Activated naive CD4-positive, alpha-beta T cell treated with Interleukin-2 at 50 U/mL for 16 hours (primary cell): Measurements from ENCODE around the gene SMG6.
A peak's percentile ranks its signal among the peaks of the same experiment; 100 is the strongest.

Experiments used
- DNase-seq: peaks from one replicate; pipeline ENCODE4 v3.0.0-alpha.2; 2020

The SMG6 gene

DNA sequence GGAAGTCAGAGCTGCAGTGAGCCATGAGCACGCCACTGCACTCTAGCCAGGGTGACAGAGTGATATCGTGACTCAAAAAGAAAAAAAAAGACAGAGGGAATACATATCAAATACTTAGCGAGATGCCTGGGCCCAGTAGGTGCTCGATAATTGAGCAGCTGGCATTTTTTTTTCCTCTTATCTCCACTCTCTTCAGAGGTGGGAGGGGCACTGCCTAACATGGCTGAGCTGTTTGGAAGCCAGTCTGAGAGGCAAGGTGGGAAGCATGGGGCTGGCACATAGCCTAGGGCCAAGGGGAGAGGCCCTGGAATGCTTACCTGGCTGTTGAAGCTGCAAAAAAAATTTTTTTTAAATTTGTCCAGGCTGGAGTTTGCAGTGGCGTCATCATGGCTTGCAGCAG lies 210.2 kb downstream of the SMG6 start:
- no peak for DNase-seq

DNA sequence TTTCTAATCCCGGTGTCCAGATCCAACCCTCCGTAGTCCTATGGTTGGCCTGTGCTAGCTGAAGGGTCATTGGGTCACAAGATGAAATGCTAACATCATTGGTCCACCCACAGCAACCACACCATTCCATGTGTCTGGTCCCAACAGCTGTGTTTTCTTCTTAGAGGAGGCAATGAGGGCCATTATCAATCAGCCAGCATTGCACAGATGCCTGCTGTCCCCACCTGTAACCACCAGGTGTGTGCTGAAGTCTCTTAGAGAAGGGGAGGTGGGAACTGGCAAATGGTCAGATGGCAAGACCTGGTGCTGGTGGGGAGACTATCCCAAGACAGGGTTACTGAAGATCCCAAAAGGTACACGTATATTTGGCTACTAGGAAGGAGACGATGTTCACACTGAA lies 211.3 kb downstream of the SMG6 start:
- DNase-seq = no peak

DNA sequence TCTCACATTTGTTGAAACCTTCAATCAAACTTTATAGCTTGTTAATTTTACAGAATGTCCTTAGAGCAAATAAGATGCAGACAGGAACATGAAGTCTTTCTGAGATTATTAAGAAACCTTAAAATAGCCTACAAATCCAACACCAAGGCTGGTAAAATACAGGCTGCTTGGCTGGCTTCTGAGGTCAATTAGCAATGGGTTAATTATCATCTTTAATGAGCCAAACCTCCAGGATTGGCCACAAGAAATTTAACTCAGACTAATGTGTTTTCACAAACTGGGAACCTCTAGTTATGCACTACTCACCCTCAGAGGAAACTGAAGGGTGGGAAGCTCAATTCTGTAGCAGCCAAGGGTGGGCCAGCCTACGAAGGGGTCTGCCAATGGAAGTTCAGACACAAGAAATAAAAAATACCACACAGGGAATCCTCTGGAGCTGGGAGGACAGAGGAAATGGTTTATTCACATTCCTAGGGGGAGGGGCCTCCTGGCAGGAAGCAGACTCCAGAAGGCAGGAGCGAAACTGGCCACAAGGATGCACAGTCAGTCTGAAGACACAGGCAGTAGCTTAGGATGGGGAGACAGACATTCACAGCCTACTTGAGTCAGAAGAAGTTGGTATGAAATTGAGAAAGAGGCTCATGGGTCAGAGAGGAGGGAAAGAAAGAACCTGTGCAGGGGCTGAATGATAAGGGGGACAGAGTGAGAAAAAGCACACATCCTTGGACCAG lies 212.6 kb downstream of the SMG6 start:
- DNase-seq = no peak

DNA sequence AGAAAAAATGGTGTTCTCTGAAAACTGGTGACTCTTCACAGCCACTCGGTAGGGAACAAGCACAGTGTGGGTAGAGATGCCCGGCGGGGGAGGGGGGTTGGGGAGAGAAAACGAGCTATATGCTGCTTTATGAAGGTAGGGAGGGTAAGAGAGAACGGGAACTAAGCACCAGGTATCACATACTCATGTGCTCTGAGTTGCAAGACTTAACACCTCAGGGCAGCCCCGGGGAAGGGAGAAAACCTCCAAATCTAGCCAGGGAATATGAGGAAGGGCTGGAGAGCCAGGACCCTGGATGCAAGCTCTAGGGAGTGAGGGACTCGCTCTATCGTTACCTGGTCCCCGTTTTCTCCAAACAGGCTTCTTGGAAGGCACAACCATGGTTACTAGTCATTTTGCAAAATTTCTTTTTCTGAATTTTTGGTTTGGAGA lies 213.4 kb downstream of the SMG6 start:
- peak; percentile 34 for DNase-seq

DNA sequence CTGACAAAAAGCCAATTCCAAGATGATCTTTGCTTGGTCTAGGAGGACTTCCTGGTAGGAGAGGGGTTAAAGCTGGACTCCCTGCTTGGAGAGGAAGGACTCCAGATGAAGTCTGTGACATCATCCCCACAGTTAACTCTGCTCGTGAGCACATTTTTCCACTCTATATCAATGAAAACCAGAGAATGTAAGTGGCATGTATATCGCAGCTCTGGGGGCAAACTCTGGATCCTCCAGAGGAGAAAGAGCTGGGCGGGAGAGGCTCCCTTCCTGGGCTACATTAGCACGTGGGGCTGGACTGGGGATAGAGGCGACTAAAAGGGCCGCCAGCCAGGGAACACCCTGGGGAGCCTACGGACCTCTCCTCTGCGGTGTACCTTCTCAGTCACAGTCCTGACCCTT lies 214.6 kb downstream of the SMG6 start:
- DNase-seq = peak; percentile 14

DNA sequence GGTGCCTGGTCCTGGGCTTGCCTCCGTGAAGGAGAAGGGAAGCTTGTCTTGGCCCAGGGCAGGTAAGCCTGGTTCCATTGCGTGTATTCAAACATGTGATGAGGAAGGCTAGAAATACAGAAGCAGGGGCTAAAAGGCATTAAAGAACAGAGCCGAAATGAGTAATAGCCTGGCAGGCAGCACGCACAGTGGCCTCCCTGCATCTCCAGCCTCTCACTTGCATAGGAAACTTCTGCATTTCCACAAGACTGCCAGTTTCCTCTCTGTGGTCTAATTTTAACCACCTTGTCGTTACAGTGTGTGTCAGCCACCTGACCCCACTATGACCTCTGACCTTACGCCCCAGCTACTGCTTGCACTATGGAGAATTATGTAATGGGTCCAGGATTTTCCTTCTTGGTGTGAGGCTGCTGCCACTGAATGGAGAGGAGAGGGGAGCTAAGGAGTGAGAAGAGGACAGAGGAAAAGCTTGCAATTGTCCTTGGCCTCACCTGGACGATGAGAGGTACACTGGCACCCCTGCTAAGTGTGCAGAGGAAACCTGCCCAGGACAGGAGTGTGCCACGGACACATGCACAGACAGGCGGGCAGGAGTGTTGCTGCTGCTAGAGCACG lies 215.9 kb downstream of the SMG6 start:
- peak; percentile 66 for DNase-seq

DNA sequence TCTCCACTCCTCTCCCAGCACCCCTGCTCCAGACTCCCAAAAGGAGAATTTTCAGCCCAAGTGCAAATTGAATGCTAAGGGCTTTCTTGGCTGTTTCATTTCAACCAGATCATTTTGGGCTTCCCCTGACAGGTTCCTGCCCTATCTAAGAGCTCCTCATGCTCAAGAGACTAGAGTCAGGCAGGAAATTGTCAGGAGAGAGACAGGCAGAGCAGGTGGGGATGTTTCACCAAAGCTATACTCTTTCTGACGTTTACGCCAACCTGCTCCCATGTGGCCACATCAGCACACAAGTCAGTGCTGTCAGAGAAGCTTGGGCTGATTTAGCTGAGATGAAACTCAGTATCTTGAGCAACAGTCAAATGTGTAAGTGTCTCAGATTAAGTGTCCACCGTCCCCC lies 217.3 kb downstream of the SMG6 start:
- no peak for DNase-seq

DNA sequence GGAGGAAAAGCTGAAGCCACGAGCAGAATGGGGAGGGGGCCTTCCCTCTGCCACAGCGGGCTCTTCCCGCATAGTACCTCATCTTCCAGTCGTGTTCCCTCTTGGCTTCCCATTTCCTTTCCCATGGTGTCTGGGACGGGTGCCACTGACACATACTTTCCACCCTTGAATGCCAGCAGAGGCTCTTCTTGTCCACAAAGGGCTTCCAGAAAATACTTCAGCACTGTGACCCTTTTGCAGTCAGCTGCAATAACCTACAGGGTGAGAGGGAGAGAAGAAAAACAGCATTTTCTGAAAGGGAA lies 218.0 kb downstream of the SMG6 start:
- no peak for DNase-seq

DNA sequence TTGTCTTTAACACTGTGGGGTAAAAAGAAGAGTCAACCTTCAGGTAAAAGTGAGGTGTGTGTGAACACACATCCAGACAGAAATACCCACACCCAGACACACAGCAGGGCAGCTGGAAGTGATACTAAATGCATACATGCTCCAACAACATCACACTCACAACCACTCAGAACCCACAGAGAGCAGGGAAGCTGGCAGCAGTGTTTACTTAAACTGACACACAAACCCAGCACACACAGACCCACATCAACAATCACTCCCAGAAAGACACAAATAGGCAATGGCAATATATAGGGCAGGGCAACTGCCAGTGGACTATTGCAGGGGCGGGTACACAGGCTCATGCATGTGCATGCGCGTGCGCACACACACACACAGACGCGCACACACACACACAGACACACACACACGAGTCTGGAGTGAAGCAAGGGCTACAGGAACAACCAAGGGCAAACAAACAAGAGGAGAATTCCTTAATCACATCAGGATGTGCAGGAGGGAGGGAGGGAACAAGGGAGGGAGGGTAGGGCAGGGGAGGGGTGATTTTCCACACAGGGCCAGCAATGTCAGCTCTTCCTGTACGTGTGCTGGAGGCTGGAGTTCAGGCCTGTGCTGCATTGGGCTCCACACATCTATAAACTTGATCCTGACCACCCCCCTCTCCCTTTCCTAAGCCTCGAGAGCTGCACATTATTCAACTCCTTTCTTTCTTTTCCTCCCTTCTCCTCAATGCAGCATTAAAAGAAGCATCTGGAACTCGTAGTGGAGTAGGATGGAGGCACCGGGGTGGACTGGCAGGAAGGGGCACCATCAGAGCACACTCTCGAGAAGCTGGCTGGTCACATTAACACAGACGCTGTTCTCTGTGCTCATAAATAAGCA lies 218.6 kb downstream of the SMG6 start:
- DNase-seq = no peak

DNA sequence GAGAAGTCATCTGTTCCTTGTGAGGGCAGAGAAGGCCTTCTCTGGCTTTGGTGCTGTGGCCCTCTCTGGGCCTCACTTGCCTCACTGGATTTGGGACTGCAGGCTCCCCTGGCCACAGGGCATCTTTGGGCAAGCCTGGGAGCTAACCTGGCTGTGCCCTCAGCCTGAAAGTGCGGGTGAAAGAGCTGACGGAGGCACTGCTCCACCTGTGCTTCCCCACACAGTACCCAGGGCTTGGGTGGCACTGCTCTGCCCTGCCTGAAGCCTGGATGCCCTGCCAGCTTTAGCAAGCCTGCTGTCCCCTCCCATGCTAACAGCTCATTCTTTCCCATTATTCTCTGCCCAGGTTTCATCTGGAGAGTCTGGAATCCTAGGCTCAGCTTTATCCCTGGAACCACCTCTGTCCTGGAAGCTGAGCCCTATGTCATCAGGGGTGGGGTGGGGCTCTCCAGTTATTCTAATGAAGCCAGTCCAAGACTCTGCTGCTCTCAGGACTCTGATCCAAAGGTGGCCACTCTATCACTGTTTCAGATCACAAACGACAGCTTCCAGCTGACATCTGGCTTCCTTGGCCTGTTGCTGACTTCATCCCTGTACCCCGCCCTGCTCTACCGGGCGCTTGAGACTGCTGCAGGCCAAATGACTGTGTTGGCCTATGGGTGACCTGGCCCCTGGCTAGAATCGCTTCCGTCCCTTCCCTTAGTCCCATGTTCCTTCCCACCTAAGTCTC lies 219.4 kb downstream of the SMG6 start:
- DNase-seq = no peak

DNA sequence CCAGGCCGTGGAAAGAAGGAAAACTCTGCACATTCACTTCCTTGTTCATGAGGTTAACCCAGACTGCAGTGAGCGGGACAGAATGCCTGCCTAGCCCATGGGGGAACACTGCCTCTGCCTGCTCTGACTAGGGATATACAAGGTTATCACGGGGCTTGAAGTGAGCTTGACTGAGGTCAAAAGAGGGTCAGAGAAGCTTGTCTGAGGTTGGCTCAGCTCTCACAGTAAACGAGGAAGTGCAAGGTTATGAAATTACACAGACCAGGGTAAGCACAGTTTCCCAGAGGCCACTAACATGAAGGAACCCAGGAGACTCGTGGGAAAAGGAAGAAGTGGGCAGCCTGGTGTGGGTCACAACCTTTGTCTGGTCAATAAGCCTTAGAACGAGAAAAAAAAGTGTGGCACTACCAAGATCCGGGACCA lies 220.0 kb downstream of the SMG6 start:
- no peak for DNase-seq

DNA sequence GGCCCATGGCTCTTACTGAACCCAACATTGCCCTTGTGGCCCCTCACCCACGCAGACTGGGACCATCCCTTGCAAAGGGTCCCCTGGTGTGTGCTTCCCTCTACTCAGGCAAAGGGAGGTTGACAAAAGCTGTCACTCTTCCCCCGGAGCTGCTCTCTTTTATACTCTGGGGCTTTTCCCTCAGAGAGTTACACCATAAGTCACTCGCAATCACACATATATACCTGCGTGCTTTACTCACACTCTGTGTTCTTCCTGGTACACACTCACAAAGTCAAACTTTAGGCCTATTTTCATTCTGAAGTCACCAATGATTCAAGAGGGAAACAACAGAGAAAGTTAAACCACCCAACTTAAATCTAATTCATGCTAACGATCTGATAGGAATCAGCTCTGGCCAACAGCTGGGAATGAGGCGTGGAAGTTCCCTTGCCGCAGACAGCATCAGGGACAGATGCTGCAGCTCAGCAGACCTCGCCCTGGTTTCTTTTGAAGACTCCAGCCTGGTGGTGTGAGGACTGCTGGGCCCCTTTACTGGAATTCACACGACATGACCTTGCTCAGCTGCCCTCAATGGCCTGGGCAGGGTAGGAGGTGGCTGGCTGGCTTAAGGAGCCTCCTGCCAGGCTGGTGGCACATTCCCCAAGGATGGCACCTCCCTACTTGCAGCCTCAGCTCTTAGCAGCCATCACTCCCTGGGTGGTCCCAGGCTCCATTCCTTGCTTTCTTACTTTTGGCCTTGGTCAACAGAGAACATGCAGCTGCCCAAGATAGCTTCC lies 221.4 kb downstream of the SMG6 start:
- no peak for DNase-seq

DNA sequence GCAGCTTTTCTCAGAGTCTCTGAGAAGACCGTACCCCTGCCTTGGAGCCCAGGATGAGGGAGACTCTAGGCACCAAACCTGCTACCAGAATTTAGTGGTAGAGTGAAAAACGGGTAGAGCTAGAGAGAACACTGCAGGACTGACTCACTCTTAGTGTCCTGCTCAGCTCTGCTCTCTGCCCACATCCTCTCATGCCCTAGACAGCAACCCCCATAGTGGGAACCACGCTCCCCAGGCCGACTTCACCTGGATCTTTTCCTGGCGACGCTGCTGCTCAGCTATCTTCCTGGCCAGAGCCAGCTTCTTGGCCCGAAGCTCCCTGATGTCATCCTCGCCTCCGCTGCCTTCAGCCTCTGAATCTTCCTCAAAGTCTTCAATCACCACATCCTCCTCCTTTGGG lies 222.0 kb downstream of the SMG6 start:
- no peak for DNase-seq

DNA sequence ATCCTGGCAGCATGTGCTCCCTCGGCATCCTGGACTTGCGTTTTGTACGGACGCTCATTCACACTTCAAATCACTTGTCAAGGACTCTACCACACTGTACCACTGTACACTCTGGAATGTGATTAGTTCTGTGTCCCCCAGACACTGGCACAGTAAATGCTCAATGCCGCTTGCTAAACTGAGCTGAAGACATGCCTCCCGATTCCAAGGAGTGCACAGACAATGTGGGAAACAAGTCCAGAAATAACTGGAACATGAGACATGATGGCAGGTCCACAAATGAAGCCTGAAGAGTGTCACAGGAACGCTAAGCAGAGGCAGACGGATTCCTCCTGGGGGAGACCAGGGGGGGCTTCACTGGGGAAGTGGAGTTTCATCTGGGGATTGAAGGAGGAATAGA lies 226.5 kb downstream of the SMG6 start:
- no peak for DNase-seq

DNA sequence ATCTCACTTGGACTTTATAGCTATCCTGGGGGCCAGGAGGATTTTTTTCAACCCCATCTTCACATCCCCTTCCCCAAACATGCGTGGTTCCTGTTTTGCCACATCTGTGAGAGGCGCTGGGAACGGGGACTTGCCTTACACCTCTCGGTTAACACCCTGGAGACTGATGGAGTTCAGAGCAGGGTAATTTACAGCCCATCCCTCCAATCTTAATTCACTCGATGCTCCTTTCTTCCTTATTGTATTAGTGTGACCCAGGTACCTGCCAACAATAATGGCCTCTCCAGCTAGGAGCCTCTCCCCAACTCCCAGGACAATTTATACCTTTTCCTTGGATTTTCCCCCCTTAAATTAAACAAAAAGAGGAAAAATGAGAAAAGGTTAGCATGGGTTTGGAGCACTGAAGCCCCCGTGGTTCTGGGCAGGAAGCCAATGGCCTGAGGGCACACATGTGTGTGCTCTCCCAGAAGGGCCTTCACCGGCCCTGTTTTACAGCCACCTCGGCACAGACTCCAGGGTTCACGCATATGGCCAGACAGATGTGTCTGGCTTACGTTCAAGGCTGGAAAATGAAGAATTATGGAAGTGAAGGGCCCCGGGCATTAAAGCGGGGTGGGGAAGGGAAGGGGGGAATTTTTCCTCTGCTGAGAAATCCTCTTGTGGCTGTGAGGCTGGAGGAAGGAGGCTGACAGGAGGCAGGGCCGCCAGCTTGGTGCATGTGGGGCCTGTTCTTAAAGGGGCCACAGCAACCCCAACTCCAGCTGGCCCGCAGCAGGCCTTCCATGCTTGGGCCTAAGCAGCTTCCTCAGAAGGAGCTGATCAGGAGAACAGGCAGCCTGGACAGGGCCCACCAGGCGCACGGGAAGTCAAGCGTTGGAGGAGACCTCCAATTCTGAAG lies 227.2 kb downstream of the SMG6 start:
- no peak for DNase-seq

DNA sequence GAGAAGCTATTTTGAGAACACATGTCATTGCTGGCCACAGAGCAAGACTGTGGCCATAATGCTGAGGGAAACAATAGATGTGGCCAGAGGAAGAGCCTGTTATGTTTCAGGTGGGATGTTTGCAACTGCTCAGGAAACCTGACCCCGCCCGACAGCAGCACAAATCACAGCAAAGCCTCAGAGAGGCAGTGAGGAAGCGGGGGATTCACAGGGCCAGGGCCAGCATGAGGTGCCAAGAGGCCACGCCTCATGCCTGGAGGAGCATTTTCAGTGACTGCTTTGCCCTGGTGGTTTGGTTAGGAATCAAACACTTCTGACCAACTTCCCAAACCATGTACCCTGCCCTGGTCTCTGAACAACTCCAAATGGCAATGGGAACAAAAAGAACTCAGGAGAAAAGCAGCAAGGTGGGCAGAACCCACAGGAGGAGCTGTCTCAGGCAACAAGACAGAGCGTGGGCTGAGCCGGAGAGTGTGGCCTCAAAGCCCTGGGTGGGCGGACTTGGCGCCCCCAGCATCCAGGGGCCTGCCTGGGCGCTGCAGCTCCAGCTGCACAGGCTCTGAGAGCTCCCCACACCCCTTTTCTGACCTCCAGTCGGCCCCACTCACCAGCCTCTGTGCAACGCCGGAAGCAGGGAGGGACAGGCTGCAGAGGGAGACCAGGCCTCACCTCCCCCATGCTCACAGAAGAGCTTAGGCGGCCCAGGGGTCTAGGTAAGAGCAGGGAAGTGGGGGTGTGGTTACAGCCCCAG lies 228.1 kb downstream of the SMG6 start:
- DNase-seq = no peak

DNA sequence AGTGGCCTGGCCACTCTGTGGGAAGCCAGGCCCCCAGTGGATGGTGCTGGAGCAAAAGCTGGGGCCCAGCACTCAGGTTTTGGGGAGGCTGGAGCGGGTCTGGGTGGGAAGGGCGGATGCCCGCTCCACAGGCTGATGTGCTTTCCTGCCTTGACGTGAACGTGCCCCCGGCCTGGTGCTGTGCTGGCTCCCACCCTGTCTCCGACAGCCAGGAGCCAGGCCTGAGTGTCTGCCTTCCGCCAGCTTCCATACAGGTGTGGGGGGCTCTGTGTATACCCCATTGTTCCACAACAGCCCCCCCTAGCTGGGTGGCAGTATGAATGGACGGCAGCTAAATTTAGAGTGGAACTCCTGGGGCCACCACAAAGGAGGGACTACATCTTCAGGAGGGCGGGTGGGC lies 228.7 kb downstream of the SMG6 start:
- no peak for DNase-seq

DNA sequence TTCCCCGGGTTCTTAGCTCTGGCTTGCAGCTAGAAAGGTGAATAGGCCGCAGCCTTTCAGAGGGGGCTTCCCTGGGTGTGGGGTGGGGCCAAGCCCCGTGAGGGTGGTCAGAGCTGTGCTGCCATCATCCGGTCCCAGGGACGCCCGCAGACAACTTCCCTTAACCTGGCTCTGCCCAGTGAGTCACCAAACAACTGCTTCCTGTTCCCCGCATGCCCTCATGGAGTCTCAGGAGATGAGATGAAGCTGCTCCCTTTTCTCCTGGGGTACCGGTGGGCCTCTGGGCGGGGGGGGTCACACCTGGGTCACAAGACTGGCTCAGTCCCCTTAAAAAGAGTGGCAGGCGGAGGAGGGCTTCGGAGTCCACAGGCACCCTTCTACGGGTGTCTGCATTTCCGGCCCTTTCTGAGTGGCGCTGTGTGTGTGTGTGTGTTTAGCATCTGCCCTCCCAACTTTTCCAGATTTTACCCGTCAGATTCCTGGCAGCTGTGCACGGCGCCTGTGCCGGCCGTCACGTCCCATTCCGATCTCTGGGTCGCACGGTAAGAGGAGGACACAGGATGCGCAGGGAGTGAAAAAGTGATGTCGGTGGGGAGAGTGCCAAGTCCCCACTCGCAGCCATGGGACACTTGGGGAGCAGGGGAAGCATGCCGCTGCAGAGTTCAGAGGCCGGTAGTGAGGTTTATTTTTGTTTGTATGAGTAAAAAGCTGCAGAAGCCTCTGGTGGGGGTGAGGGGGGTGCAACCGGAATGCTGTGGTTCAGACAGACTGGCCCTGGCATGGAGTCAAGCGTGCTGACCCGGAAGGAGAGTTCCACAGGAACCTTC lies 231.9 kb downstream of the SMG6 start:
- DNase-seq = no peak

DNA sequence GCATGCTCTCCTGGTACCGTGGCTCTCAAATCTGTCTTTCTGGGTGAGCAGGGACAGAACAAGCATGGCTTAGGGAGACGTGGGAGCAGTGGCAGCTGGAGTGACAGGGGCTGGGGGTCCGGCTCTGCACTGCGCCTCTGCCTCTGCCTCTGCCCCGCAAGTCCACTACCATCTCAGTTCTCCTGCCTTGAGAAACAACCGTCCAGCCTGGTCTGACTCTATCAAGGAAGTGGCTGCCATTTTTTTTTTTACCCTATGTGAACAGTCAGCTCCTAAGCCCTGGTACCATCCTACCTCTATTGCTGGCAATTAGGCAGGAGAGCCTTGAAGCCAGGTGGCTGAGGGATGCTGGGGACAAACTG lies 232.6 kb downstream of the SMG6 start:
- no peak for DNase-seq
